ENCODE measurements around the gene BCLAF1. TPM values are rescaled to one million over a fixed set of nuclear protein-coding genes. Genes with fewer than 3 reads are reported as not detected.

BCLAF1 gene
- total and polyA plus RNA-seq, 9 of the 15 experiments (the other 6 are each of a cell fraction or from before 2014, with no cell fraction given) = 65.4 to 286 (median 165) TPM

DNA sequence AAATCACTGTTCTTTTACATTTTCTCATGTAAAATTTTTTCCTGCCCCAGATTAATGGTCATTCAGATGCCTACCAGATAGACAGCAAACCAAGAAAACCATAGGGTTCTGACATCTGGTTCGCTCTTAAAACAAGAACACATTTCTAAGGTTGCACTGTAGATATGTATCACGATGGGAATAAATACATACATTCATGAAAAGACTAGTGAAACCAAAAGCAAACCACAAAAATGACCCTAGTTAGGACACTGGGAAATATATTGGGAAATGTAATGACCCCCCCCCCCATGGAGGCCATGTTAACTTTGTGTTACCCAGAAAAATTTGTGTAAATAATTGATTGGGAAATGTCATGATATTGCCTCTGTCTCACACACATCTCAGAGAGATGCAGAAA lies 77.0 kb downstream of the BCLAF1 start:
- CTCF ChIA-PET (ENCODE audit: low intra/inter-chr PET ratio) = no interaction called here
- intact Hi-C loops (cut with micrococcal nuclease) = no loop called here

More for the DNA sequence above, 77.0 kb downstream of the BCLAF1 start:
- 3% methylated on average over 2 of the region's 2 CpGs for WGBS (ENCODE audit: insufficient coverage, low coverage, missing lambda C conversion rate)
- no peak for FAIRE-seq
- Histone ChIP-seq H3K79me2 (ENCODE audit: control insufficient read depth, insufficient read depth, low read length) (no peaks in the 10 kb centered on the region), H3K36me3 (ENCODE audit: control insufficient read depth, insufficient read depth, low read length) (no peaks in the 10 kb centered on the region), H3K4me1 (replicated peaks in 1 of 2; ENCODE audit: control insufficient read depth in 2 of 2, insufficient read depth in 2 of 2, low read length in 2 of 2) (no peaks in the 10 kb centered on the region), H4K20me1 (replicated peaks; ENCODE audit: control insufficient read depth, insufficient read depth, low read length) (no peaks in the 10 kb centered on the region), H3K9me3 (replicated peaks; ENCODE audit: control insufficient read depth, insufficient read depth, low read depth, low read length) (no peaks in the 10 kb centered on the region), H3K9ac (ENCODE audit: insufficient read depth in 1 of 2, low read depth in 2 of 2, low read length in 2 of 2) (no peak overlapping the region), H2AFZ (ENCODE audit: low read depth, low read length) (no peak overlapping the region), H3K27me3 (ENCODE audit: control insufficient read depth in 2 of 2, insufficient read depth in 2 of 2, low read length in 2 of 2) (peaks cover 15 to 33% of the 10 kb centered on the region in 2 experiments), H3K9me1 (ENCODE audit: control insufficient read depth, insufficient read depth, low read length) (no peaks in the 10 kb centered on the region), H3K4me2 (ENCODE audit: insufficient read depth, low read length) (no peak overlapping the region), H3K4me3 (no peak overlapping the region), H3K27ac (ENCODE audit: extremely low read depth, low read depth, low read length) (no peak overlapping the region)
- in situ Hi-C loops (cut with MboI) = no loop called here
- BruUV-seq (replicated peaks) = no TSS peak
- POLR2A ChIA-PET = interaction anchor here (1.1 to 1.8 kb wide), 4 partner anchors 7 to 77 kb away, joined by 3 to 6 read pairs (median 4); partner anchors contain the start of gene BCLAF1
- no peak for ATAC-seq
- DNase-seq (ENCODE audit: extremely low read depth in 1 of 4, low spot score in 3 of 4) = no peak
- TF ChIP-seq ZNF584 (CRISPR knock-in tag; IDR thresholded peaks at IDR 0.05; ENCODE audit: low read depth) (no peak), NONO (IDR thresholded peaks at IDR 0.05; ENCODE audit: low read depth in 2 of 2, low read length in 1 of 2) (no peak), NEUROD1 (IDR thresholded peaks at IDR 0.05; ENCODE audit: borderline replicate concordance, low read depth, low read length, partially characterized antibody) (no peak), ZNF668 (CRISPR knock-in tag; IDR thresholded peaks at IDR 0.05) (no peak), HDAC3 (IDR thresholded peaks at IDR 0.05; ENCODE audit: borderline replicate concordance, partially characterized antibody) (no peak), ZBTB2 (IDR thresholded peaks at IDR 0.05) (no peak), L3MBTL2 (IDR thresholded peaks at IDR 0.05) (no peak), ZNF583 (CRISPR knock-in tag; IDR thresholded peaks at IDR 0.05) (no peak), RFX1 (IDR thresholded peaks at IDR 0.05) (no peak), ZNF239 (CRISPR knock-in tag; IDR thresholded peaks at IDR 0.05) (no peak)
